ENCODE measurements around the gene UMOD.
"Not testable (repeated sequence)": the region's sequence is repeated elsewhere in the genome, so short reads cannot be mapped to it uniquely, and the experiment has no call there.

UMOD gene

GRCh38 chr16:20314575-20314974 lies 37.9 kb downstream of the UMOD start:
- Histone ChIP-seq H3K4me3 (ENCODE audit: low read depth, low read length) (no peak overlapping the region), H3K9me3 (ENCODE audit: severe bottlenecking) (no peaks in the 10 kb centered on the region), H3K36me3 (no peaks in the 10 kb centered on the region), H3K27ac (no peak overlapping the region), H3K27me3 (ENCODE audit: insufficient read depth, low read depth, severe bottlenecking) (peaks cover 63% of the 10 kb centered on the region)
- TF ChIP-seq, protein P1, sequence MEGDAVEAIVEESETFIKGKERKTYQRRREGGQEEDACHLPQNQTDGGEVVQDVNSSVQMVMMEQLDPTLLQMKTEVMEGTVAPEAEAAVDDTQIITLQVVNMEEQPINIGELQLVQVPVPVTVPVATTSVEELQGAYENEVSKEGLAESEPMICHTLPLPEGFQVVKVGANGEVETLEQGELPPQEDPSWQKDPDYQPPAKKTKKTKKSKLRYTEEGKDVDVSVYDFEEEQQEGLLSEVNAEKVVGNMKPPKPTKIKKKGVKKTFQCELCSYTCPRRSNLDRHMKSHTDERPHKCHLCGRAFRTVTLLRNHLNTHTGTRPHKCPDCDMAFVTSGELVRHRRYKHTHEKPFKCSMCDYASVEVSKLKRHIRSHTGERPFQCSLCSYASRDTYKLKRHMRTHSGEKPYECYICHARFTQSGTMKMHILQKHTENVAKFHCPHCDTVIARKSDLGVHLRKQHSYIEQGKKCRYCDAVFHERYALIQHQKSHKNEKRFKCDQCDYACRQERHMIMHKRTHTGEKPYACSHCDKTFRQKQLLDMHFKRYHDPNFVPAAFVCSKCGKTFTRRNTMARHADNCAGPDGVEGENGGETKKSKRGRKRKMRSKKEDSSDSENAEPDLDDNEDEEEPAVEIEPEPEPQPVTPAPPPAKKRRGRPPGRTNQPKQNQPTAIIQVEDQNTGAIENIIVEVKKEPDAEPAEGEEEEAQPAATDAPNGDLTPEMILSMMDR (IDR thresholded peaks at IDR 0.05; ENCODE audit: low read depth, low read length): no peak
- no peak for DNase-seq

GRCh38 chr16:20313741-20314140 lies 38.8 kb downstream of the UMOD start:
- no peaks in the 10 kb centered on the region for H3K36me3 ChIP-seq
- no peaks in the 10 kb centered on the region for H3K9me3 ChIP-seq (ENCODE audit: severe bottlenecking)
- H3K27me3 ChIP-seq (ENCODE audit: insufficient read depth, low read depth, severe bottlenecking): peaks cover 65% of the 10 kb centered on the region
- TF ChIP-seq, protein P1 (IDR thresholded peaks at IDR 0.05; ENCODE audit: low read depth, low read length): no peak
- H3K27ac ChIP-seq: no peak overlapping the region
- no peak for DNase-seq
- H3K4me3 ChIP-seq (ENCODE audit: low read depth, low read length): no peak overlapping the region

DNA sequence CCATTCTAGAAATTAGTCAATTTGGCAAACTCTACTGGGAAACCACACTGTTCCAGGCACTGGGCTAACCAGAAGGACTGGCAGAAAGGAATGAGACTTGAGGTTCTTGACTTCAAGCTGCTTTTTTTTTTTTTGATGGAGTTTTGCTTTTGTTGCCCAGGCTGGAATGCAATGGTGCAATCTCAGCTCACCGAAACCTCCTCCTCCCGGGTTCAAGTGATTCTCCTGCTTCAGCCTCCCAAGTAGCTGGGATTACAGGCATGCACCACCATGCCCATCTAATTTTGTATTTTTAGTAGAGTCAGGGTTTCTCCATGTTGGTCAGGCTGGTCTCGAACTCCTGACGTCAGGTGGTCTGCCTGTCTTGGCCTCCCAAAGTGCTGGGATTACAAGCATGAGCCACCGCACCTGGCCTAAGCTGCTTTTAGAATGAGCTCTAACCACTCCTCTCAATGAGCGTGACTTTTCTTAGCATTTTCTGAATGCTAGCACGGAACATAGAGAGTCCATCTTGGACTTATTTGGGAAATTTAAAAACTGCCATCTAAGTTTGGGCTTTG lies 39.9 kb downstream of the UMOD start:
- H3K4me3 ChIP-seq (ENCODE audit: low read depth, low read length); DNase-seq; H3K27ac ChIP-seq; H3K36me3 ChIP-seq; H3K9me3 ChIP-seq (ENCODE audit: severe bottlenecking): not testable (repeated sequence)
- H3K27me3 ChIP-seq (ENCODE audit: insufficient read depth, low read depth, severe bottlenecking): peaks cover 62% of the 10 kb centered on the region

- no peak overlapping the region for H3K4me3 ChIP-seq (ENCODE audit: low read depth, low read length)
- H3K9me3 ChIP-seq (ENCODE audit: severe bottlenecking): no peaks in the 10 kb centered on the region
- TF ChIP-seq, protein P1 (IDR thresholded peaks at IDR 0.05; ENCODE audit: low read depth, low read length): no peak
- H3K27ac ChIP-seq: no peak overlapping the region
- no peaks in the 10 kb centered on the region for H3K36me3 ChIP-seq
- peaks cover 62% of the 10 kb centered on the region for H3K27me3 ChIP-seq (ENCODE audit: insufficient read depth, low read depth, severe bottlenecking)
- no peak for DNase-seq
Measured at GRCh38 chr16:20311548-20311947, 41.0 kb downstream of the UMOD start.

DNA sequence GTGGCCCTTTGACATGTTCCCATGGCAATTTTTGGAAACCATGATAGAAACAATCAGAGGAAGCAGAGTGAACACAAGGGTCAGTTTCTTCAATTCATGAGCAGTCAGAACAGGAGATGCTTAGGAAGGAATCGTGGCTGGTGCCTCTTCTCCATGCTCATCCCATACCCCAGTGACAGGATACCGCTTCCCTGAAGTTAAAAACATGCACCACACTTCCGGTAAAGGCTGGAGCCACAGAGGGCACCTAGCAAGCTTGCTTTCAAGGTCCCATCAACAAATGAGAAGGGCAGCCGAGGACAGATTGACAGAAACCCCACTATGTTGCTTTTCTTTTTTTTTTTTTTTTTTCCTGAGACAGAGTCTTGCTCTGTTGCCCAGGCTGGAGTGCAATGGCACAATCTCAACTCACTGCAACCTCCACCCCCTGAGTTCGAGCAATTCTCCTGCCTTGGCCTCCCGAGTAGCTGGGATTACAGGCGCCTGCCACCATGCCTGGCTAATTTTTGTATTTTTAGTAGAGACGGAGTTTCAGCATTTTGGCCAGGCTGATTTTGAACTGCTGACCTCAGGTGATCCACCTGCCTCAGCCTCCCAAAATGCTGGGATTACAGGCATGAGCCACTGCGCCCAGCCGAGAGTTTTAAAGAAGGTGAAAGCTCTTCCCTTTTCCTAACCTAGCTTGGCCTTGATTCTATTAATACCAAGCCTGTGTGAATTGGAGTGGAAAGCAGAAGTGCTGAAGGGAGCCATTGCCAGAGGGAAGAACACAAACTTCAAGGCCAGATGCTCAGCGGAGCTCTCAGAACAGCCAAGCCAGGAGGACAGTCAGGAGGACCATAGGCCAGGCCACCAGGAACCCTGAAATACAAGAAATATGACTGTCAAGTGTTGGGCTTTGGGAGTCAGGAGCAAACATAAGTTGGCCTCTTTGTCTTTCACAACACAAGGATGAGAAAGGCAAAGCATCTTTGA lies 41.8 kb downstream of the UMOD start:
- Histone ChIP-seq H3K9me3 (ENCODE audit: severe bottlenecking) (no peaks in the 10 kb centered on the region), H3K4me3 (ENCODE audit: low read depth, low read length) (no peak overlapping the region), H3K27ac (no peak overlapping the region), H3K36me3 (no peaks in the 10 kb centered on the region), H3K27me3 (ENCODE audit: insufficient read depth, low read depth, severe bottlenecking) (peaks cover 59% of the 10 kb centered on the region)
- TF ChIP-seq, protein P1 (IDR thresholded peaks at IDR 0.05; ENCODE audit: low read depth, low read length): no peak
- DNase-seq: no peak

GRCh38 chr16:20309786-20310185 lies 42.7 kb downstream of the UMOD start:
- DNase-seq: no peak
- no peaks in the 10 kb centered on the region for H3K36me3 ChIP-seq
- no peak overlapping the region for H3K27ac ChIP-seq
- TF ChIP-seq, protein P1 (IDR thresholded peaks at IDR 0.05; ENCODE audit: low read depth, low read length): no peak
- no peaks in the 10 kb centered on the region for H3K9me3 ChIP-seq (ENCODE audit: severe bottlenecking)
- H3K27me3 ChIP-seq (ENCODE audit: insufficient read depth, low read depth, severe bottlenecking): peaks cover 61% of the 10 kb centered on the region
- no peak overlapping the region for H3K4me3 ChIP-seq (ENCODE audit: low read depth, low read length)
